HCT116 (cell line): ENCODE results near the gene PTPA. TPM values are rescaled to one million over a fixed set of nuclear protein-coding genes. Genes with fewer than 3 reads are reported as not detected.

Source experiments
- ATAC-seq: fragments of 200-7000 bp; cut with Tn5 transposase; 2 replicates; pipeline ENCODE4 v1.9.1; 2020; ENCODE audit warnings: mild to moderate bottlenecking, moderate library complexity
- BruUV-seq: library from RNA; stranded (reverse); fragments of 400-500 nt; replicated peaks from 2 replicates; lab custom pipeline; 2021; lab: Mats Ljungman, UMichigan
- CTCF ChIA-PET: fragments of 300-600 bp; sonication (Branson Sonifier 250); formaldehyde crosslinking; loops from one replicate; lab custom pipeline; 2021; ENCODE audit warnings: antibody characterized with exemption; lab: Charles Lee
- POLR2A ChIA-PET: fragments of 300-600, 350-600 bp; sonication (Branson Sonifier 250); formaldehyde crosslinking; loops from one replicate; lab custom pipeline; 2021; ENCODE audit warnings: antibody characterized with exemption; lab: Charles Lee
- RAD21 ChIA-PET, 2 experiments: fragments of 300-600 bp; sonication (Branson Sonifier 250); formaldehyde crosslinking; loops; one replicate each; lab custom pipeline; 2023; ENCODE audit warnings: low total read pairs in 2 of 2; ENCODE audit not compliant: uncharacterized antibody in 2 of 2, unreplicated experiment in 2 of 2, low non-redundant PET in 1 of 2; lab: Charles Lee
- DNase-seq: peaks from one replicate; pipeline ENCODE4 v3.0.0-alpha.2; 2010; ENCODE audit warnings: low read depth, low spot score
- H2AFZ ChIP-seq: fragments of 200-600 bp; shearing (Covaris generic), sonication (generic); 2 replicates; pipeline ENCODE4 v1.6.1; 2017; ENCODE audit warnings: low read depth, mixed run types, mixed read lengths, antibody characterized with exemption, low read length; ENCODE audit not compliant: poor library complexity, severe bottlenecking
- H3K27ac ChIP-seq: 2 replicates; pipeline ENCODE4 v1.5.1; 2012; ENCODE audit warnings: low read depth, low read length
- H3K27me3 ChIP-seq: fragments of 200-600 bp; sonication (generic); 2 replicates; pipeline ENCODE4 v1.6.1; 2016; ENCODE audit warnings: mixed run types, low read length, mixed read lengths; ENCODE audit not compliant: insufficient read depth
- H3K36me3 ChIP-seq, 2 experiments: fragments of 200-500 bp in 1 of 2; fragments of 200-600 bp in 1 of 2; sonication (Bioruptor generic) in 1 of 2; sonication (generic) in 1 of 2; 2 replicates each; pipeline versions ENCODE4 v1.5.1 to v1.6.1; 2014 to 2016; ENCODE audit warnings: low read length in 2 of 2, inconsistent platforms in 1 of 2, mixed read lengths in 1 of 2, mixed run types in 1 of 2; ENCODE audit not compliant: insufficient read depth in 2 of 2, control insufficient read depth in 1 of 2
- H3K4me1 ChIP-seq, 2 experiments: fragments of 200-600 bp in 1 of 2; sonication (generic) in 1 of 2; 2 replicates each; pipeline versions ENCODE4 v1.5.1 to v1.6.1; 2012 to 2017; ENCODE audit warnings: low read length in 2 of 2, inconsistent platforms in 1 of 2, mild to moderate bottlenecking in 1 of 2, mixed read lengths in 1 of 2, mixed run types in 1 of 2, moderate library complexity in 1 of 2; ENCODE audit not compliant: insufficient read depth in 2 of 2, control insufficient read depth in 1 of 2
- H3K4me2 ChIP-seq: fragments of 200-600 bp; sonication (generic); 2 replicates; pipeline ENCODE4 v1.6.1; 2017; ENCODE audit warnings: mixed run types, low read length, mixed read lengths
- H3K4me3 ChIP-seq, 2 experiments: fragments of 200-600 bp in 1 of 2; sonication (generic) in 1 of 2; replicated peaks in 1 of 2; 2 replicates each; pipeline ENCODE4 v1.5.1; 2011 to 2016; ENCODE audit warnings: low read length in 2 of 2, control low read depth in 1 of 2, low read depth in 1 of 2, mild to moderate bottlenecking in 1 of 2, mixed read lengths in 1 of 2, mixed run types in 1 of 2
- H3K79me2 ChIP-seq: fragments of 200-600 bp; sonication (generic); 2 replicates; pipeline ENCODE4 v1.6.1; 2017; ENCODE audit warnings: mild to moderate bottlenecking, mixed run types, low read length, moderate library complexity, mixed read lengths; ENCODE audit not compliant: insufficient read depth
- H3K9ac ChIP-seq: fragments of 200-600 bp; sonication (generic); 2 replicates; pipeline ENCODE4 v1.6.1; 2016; ENCODE audit warnings: low read length, mixed read lengths
- H3K9me2 ChIP-seq: fragments of 200-600 bp; sonication (generic), shearing (Covaris generic); 2 replicates; pipeline ENCODE4 v1.6.1; 2017; ENCODE audit warnings: mixed run types, mild to moderate bottlenecking, moderate library complexity; ENCODE audit not compliant: insufficient read depth
- H3K9me3 ChIP-seq, 2 experiments: fragments of 200-500 bp in 1 of 2; fragments of 200-600 bp in 1 of 2; sonication (Bioruptor generic) in 1 of 2; sonication (generic) in 1 of 2; 2 replicates each; pipeline ENCODE4 v1.6.1; 2014 to 2017; ENCODE audit warnings: low read length in 2 of 2, mixed read lengths in 2 of 2, inconsistent platforms in 1 of 2, low read depth in 1 of 2, mild to moderate bottlenecking in 1 of 2, mixed run types in 1 of 2, moderate library complexity in 1 of 2; ENCODE audit not compliant: control insufficient read depth in 1 of 2, insufficient read depth in 1 of 2
- H4K20me1 ChIP-seq: fragments of 200-600 bp; sonication (generic), shearing (Covaris generic); 2 replicates; pipeline ENCODE4 v1.6.1; 2017; ENCODE audit warnings: mixed run types, mild to moderate bottlenecking, moderate library complexity; ENCODE audit not compliant: insufficient read depth
- CBX3 ChIP-seq: IDR thresholded peaks from 2 replicates; pipeline ENCODE4 v1.6.1; 2012; ENCODE audit warnings: low read depth
- CEBPB ChIP-seq: IDR thresholded peaks from 2 replicates; pipeline ENCODE4 v1.6.1; 2012; ENCODE audit warnings: low read depth
- ELF1 ChIP-seq: IDR thresholded peaks from 2 replicates; pipeline ENCODE4 v1.6.1; 2012; ENCODE audit warnings: low read depth, borderline replicate concordance
- FOSL1 ChIP-seq: IDR thresholded peaks from 2 replicates; pipeline ENCODE4 v1.6.1; 2012; ENCODE audit warnings: low read depth
- POLR2A ChIP-seq: IDR thresholded peaks from 2 replicates; pipeline ENCODE4 v1.7.0; 2011; ENCODE audit warnings: borderline replicate concordance; ENCODE audit not compliant: insufficient read depth, insufficient read length; ENCODE audit errors: extremely low read depth
- RAD21 ChIP-seq: IDR thresholded peaks from 2 replicates; pipeline ENCODE4 v1.6.1; 2012; ENCODE audit warnings: low read depth, mild to moderate bottlenecking
- SIN3A ChIP-seq: IDR thresholded peaks from 2 replicates; pipeline ENCODE4 v1.6.1; 2012; ENCODE audit warnings: low read depth
- SP1 ChIP-seq: IDR thresholded peaks from 2 replicates; pipeline ENCODE4 v1.6.1; 2012; ENCODE audit warnings: low read depth
- SRF ChIP-seq: IDR thresholded peaks from 2 replicates; pipeline ENCODE4 v1.6.1; 2012; ENCODE audit warnings: low read depth
- intact Hi-C: fragments of 100-400 bp; cut with micrococcal nuclease; formaldehyde crosslinking; loops from 2 replicates; pipeline ENCODE4 v1.10.0; 2022
- total RNA-seq: library from RNA; stranded (reverse); gene quantifications from one replicate; pipeline ENCODE4 v1.2.1, GENCODE V29; 2021; ENCODE audit not compliant: unreplicated experiment
- TF ChIP-seq, protein P1 (sequence below): IDR thresholded peaks from 2 replicates; pipeline ENCODE4 v1.6.1; 2012
- TF ChIP-seq, protein P2 (sequence below): IDR thresholded peaks from 2 replicates; pipeline ENCODE4 v1.6.1; 2012
- TF ChIP-seq, protein P3 (sequence below), 3 experiments: fragments of 200-600 bp in 1 of 3; sonication (generic) in 1 of 3; IDR thresholded peaks in 2 of 3; conservative IDR thresholded peaks in 1 of 3; 2 replicates each; pipeline ENCODE4 v1.5.1; 2012 to 2017; ENCODE audit warnings: low read depth in 2 of 3, low read length in 2 of 3, antibody characterized with exemption in 1 of 3, borderline replicate concordance in 1 of 3, control low read depth in 1 of 3, mild to moderate bottlenecking in 1 of 3, mixed read lengths in 1 of 3, mixed run types in 1 of 3, moderate library complexity in 1 of 3; ENCODE audit not compliant: insufficient read depth in 1 of 3

The PTPA gene
- total RNA-seq, 1 experiment from 2014 or later, result 177 TPM

DNA sequence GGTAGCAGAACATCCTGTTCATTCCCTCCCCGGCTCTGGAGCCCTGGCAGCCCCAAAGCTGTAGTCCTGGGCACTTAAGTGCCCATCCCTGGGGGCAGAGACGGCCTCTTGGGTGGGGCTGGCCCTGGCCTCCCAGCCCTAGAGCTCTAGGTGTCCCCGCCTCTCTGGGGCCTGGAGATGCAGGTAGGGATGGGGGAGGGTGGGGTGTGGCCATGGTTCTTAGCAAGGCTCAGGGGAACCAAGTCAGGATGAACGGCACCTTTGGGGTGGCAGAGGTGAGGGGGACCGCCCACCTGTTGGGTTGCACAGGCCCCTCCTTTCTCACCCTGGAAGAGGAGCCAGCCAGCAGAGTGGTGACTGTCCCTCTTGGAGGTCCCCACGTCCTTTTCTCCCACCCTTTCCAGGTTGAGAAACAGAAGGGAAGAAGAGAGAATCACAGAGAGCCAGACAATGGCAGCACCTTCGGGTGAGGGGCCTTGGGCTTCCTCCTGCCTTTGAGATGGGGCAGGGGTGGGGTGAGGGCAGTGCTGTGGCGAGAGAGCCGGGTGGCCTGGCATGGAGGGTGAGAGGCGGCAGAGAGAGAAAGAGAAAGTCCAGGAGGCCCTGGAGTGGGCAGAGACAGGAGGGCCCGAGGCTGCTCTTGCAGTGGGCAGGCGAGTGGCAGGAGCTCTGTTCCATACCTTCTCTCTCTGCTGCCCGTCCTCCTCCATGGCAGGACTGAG is 3.0 kb upstream of the PTPA start:
- H3K27me3 ChIP-seq, result no peaks in the 10 kb centered on the region
- H2AFZ ChIP-seq, result no peak overlapping the region
- ChIA-PET POLR2A (interaction anchor here (0.6 kb wide), 1 partner anchor 227 kb away, joined by 3 read pairs; no protein-coding TSS in a partner anchor), RAD21 (no interaction called here), CTCF (interaction anchor here (1.3 kb wide), 1 partner anchor 516 kb away, joined by 4 read pairs; no protein-coding TSS in a partner anchor)
- TF ChIP-seq SRF (no peak), POLR2A (no peak), SIN3A (no peak), SP1 (no peak), CBX3 (no peak), FOSL1 (no peak), ELF1 (no peak), RAD21 (no peak), CEBPB (no peak)
- TF ChIP-seq, protein P1, sequence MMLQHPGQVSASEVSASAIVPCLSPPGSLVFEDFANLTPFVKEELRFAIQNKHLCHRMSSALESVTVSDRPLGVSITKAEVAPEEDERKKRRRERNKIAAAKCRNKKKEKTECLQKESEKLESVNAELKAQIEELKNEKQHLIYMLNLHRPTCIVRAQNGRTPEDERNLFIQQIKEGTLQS, result no peak
- TF ChIP-seq, protein P2, sequence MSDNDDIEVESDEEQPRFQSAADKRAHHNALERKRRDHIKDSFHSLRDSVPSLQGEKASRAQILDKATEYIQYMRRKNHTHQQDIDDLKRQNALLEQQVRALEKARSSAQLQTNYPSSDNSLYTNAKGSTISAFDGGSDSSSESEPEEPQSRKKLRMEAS, result no peak
- TF ChIP-seq, protein P3, sequence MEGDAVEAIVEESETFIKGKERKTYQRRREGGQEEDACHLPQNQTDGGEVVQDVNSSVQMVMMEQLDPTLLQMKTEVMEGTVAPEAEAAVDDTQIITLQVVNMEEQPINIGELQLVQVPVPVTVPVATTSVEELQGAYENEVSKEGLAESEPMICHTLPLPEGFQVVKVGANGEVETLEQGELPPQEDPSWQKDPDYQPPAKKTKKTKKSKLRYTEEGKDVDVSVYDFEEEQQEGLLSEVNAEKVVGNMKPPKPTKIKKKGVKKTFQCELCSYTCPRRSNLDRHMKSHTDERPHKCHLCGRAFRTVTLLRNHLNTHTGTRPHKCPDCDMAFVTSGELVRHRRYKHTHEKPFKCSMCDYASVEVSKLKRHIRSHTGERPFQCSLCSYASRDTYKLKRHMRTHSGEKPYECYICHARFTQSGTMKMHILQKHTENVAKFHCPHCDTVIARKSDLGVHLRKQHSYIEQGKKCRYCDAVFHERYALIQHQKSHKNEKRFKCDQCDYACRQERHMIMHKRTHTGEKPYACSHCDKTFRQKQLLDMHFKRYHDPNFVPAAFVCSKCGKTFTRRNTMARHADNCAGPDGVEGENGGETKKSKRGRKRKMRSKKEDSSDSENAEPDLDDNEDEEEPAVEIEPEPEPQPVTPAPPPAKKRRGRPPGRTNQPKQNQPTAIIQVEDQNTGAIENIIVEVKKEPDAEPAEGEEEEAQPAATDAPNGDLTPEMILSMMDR (IDR thresholded peaks at IDR 0.05 in 2 of 3, conservative IDR thresholded peaks at IDR 0.05 in 1 of 3; ENCODE audit: borderline replicate concordance in 1 of 3, insufficient read depth in 1 of 3, low read depth in 2 of 3, low read length in 2 of 3), result no peak
- H3K9me3 ChIP-seq, result no peaks in the 10 kb centered on the region
- intact Hi-C loops, result no loop called here
- peaks cover 18% of the 10 kb centered on the region for H3K79me2 ChIP-seq
- H3K27ac ChIP-seq, result no peak overlapping the region
- H3K4me3 ChIP-seq, result no peak overlapping the region
- peaks cover 15 to 35% of the 10 kb centered on the region in 2 experiments for H3K4me1 ChIP-seq
- no peak overlapping the region for H3K9ac ChIP-seq
- H3K9me2 ChIP-seq, result no peaks in the 10 kb centered on the region
- ATAC-seq, result no peak
- no peaks in the 10 kb centered on the region for H4K20me1 ChIP-seq
- H3K36me3 ChIP-seq, result no peaks in the 10 kb centered on the region
- 0 out of 2 replicates have a peak overlapping the region, but pooled peaks have one; percentile 89 for H3K4me2 ChIP-seq
- DNase-seq, result no peak
- BruUV-seq, result no TSS peak
